ENCODE results near the gene C19orf38. TPM values are rescaled to one million over a fixed set of nuclear protein-coding genes. Genes with fewer than 3 reads are reported as not detected.

Gene C19orf38
- total and polyA plus RNA-seq, 2 of the 4 experiments (the other 2 are of a cell fraction): 0.18 to 0.19 TPM

- POLR2A ChIA-PET (ENCODE audit: unreplicated experiment): no interaction called here
- TF ChIP-seq RAD21 (IDR thresholded peaks at IDR 0.05; ENCODE audit: low read length): no peak
- no peak for TF ChIP-seq RCOR1 (IDR thresholded peaks at IDR 0.05; ENCODE audit: insufficient replicate concordance, low read length)
- no peak for TF ChIP-seq MXI1 (IDR thresholded peaks at IDR 0.05; ENCODE audit: borderline replicate concordance, low read depth, low read length)
- no peak for TF ChIP-seq SMC3 (IDR thresholded peaks at IDR 0.05; ENCODE audit: low read depth, low read length)
- TF ChIP-seq, protein P1, sequence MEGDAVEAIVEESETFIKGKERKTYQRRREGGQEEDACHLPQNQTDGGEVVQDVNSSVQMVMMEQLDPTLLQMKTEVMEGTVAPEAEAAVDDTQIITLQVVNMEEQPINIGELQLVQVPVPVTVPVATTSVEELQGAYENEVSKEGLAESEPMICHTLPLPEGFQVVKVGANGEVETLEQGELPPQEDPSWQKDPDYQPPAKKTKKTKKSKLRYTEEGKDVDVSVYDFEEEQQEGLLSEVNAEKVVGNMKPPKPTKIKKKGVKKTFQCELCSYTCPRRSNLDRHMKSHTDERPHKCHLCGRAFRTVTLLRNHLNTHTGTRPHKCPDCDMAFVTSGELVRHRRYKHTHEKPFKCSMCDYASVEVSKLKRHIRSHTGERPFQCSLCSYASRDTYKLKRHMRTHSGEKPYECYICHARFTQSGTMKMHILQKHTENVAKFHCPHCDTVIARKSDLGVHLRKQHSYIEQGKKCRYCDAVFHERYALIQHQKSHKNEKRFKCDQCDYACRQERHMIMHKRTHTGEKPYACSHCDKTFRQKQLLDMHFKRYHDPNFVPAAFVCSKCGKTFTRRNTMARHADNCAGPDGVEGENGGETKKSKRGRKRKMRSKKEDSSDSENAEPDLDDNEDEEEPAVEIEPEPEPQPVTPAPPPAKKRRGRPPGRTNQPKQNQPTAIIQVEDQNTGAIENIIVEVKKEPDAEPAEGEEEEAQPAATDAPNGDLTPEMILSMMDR (conservative IDR thresholded peaks at IDR 0.05; ENCODE audit: low read depth, low read length): no peak
- no peak for TF ChIP-seq CEBPB (IDR thresholded peaks at IDR 0.05; ENCODE audit: low read depth, low read length)
- TF ChIP-seq, protein P2, sequence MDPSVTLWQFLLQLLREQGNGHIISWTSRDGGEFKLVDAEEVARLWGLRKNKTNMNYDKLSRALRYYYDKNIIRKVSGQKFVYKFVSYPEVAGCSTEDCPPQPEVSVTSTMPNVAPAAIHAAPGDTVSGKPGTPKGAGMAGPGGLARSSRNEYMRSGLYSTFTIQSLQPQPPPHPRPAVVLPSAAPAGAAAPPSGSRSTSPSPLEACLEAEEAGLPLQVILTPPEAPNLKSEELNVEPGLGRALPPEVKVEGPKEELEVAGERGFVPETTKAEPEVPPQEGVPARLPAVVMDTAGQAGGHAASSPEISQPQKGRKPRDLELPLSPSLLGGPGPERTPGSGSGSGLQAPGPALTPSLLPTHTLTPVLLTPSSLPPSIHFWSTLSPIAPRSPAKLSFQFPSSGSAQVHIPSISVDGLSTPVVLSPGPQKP (IDR thresholded peaks at IDR 0.05; ENCODE audit: borderline replicate concordance, low read depth, low read length): no peak
- TF ChIP-seq NFE2L2 (IDR thresholded peaks at IDR 0.05; ENCODE audit: low read depth, low read length): no peak
- TF ChIP-seq FOS (IDR thresholded peaks at IDR 0.05; ENCODE audit: low read depth, low read length): no peak
- TF ChIP-seq CHD1 (IDR thresholded peaks at IDR 0.05; ENCODE audit: low read depth, low read length): no peak
- no peak for TF ChIP-seq MAZ (IDR thresholded peaks at IDR 0.05; ENCODE audit: borderline replicate concordance, low read depth, low read length)
- no peak for TF ChIP-seq POLR2A (IDR thresholded peaks at IDR 0.05; ENCODE audit: low read depth, low read length)
- no peak for TF ChIP-seq USF2 (IDR thresholded peaks at IDR 0.05; ENCODE audit: low read depth, low read length)
- TF ChIP-seq MAFK (IDR thresholded peaks at IDR 0.05; ENCODE audit: low read depth, low read length): no peak
These were observed 16.0 kb upstream of the C19orf38 start for GRCh38 chr19:10831987-10832938.

More at GRCh38 chr19:10831987-10832938, 16.0 kb upstream of the C19orf38 start:
- H3K36me3 ChIP-seq (ENCODE audit: control insufficient read depth, insufficient read depth, low read length): peaks cover 45% of the 10 kb centered on the region
- dilution Hi-C loops (cut with HindIII; ENCODE audit: low sequenced_read_pairs, unreplicated experiment): no loop called here
- no peak overlapping the region for H3K18ac ChIP-seq (ENCODE audit: low read depth, low read length)
- no peaks in the 10 kb centered on the region for H3K27me3 ChIP-seq (ENCODE audit: control insufficient read depth, insufficient read depth, low read length)
- no peak overlapping the region for H2AK5ac ChIP-seq (ENCODE audit: low read depth, low read length)
- H3K9ac ChIP-seq (ENCODE audit: low read depth, low read length): no peak overlapping the region
- no peak overlapping the region for H3K4me3 ChIP-seq (ENCODE audit: insufficient read depth, low read depth, low read length)
- ATAC-seq (ENCODE audit: low read depth): no peak
- H4K8ac ChIP-seq (ENCODE audit: low read depth in 2 of 2, low read length in 2 of 2): no peak overlapping the region
- H3K79me1 ChIP-seq (ENCODE audit: low read depth in 1 of 2, low read length in 2 of 2): peaks cover 11 to 17% of the 10 kb centered on the region in 2 experiments; a peak in 3 of 4 replicates
- intact Hi-C loops (cut with micrococcal nuclease): no loop called here
- H3K4me1 ChIP-seq (ENCODE audit: control insufficient read depth, insufficient read depth, low read length): peaks cover 9% of the 10 kb centered on the region
- H3K14ac ChIP-seq (replicated peaks; ENCODE audit: low read depth, low read length): no peak overlapping the region
- CTCF ChIA-PET: no interaction called here
- H2BK120ac ChIP-seq (ENCODE audit: low read depth, low read length): no peak overlapping the region
- no peak overlapping the region for H3K27ac ChIP-seq (ENCODE audit: insufficient read depth, low read length)
- WGBS, 2 experiments (ENCODE audit: extremely low coverage in 2 of 2, insufficient read length in 1 of 2): 81% methylated on average over 10 of the region's 28 CpGs; no CpG with 5 or more reads in 1 of the 2 experiments
- no TSS peak for BruUV-seq (replicated peaks)
- H2BK5ac ChIP-seq (ENCODE audit: low read depth, low read length, poor library complexity, severe bottlenecking): no peak overlapping the region
- H3K4ac ChIP-seq (ENCODE audit: low read depth, low read length): no peak overlapping the region
- H3K9me1 ChIP-seq (ENCODE audit: insufficient read depth, low read length): peaks cover 7% of the 10 kb centered on the region; the same call in 1 of the 2 replicates
- H3K23ac ChIP-seq (ENCODE audit: low read depth, low read length): no peak overlapping the region
- no peak overlapping the region for H3K56ac ChIP-seq (ENCODE audit: extremely low read depth, insufficient read depth, low read length)
- no peak overlapping the region for H3K4me2 ChIP-seq (ENCODE audit: low read depth, low read length)
- in situ Hi-C loops (cut with MboI; ENCODE audit: low sequenced_read_pairs): no loop called here
- no peak overlapping the region for H2BK20ac ChIP-seq (ENCODE audit: low read depth, low read length)
- no peak overlapping the region for H2BK15ac ChIP-seq (ENCODE audit: low read depth, low read length)
- H2AFZ ChIP-seq (replicated peaks; ENCODE audit: low read length, poor library complexity): no peak overlapping the region
- H4K91ac ChIP-seq (ENCODE audit: insufficient read depth, low read depth, low read length): no peak overlapping the region
- DNase-seq: no peak
- peaks cover 5% of the 10 kb centered on the region for H3K9me3 ChIP-seq (ENCODE audit: control insufficient read depth, insufficient read depth, low read length)
- no peak overlapping the region for H2AK9ac ChIP-seq (replicated peaks; ENCODE audit: low read depth, low read length, poor library complexity)
- H4K5ac ChIP-seq (ENCODE audit: low read depth, low read length): no peak overlapping the region
- no peaks in the 10 kb centered on the region; the same call in 1 of the 2 replicates for H4K20me1 ChIP-seq (ENCODE audit: insufficient read depth, low read length)

All from IMR-90 (cell line).